K562 (cell line): Measurements from ENCODE around the gene CEMIP. TPM values are rescaled to one million over a fixed set of nuclear protein-coding genes. Genes with fewer than 3 reads are reported as not detected.

ENCODE experiments used
- ATAC-seq: fragments of 200-7000 bp; cut with Tn5 transposase; 3 replicates; pipeline ENCODE4 v1.9.1; 2020; ENCODE audit warnings: moderate library complexity
- BruUV-seq: library from RNA; stranded (reverse); fragments of 400-500 nt; replicated peaks from 2 replicates; lab custom pipeline; 2021; lab: Mats Ljungman, UMichigan
- CTCF ChIA-PET: fragments of 300-600 bp; formaldehyde crosslinking; extraction: SDS; loops from one replicate; lab custom pipeline; 2021; ENCODE audit warnings: low intra/inter-chr PET ratio; lab: Yijun Ruan, JAX
- POLR2A ChIA-PET: fragments of 300-600, 350-650 bp; sonication (Branson Sonifier 250); formaldehyde crosslinking; extraction: SDS; loops from one replicate; lab custom pipeline; 2021; ENCODE audit warnings: antibody characterized with exemption, inconsistent platforms; lab: Yijun Ruan, JAX
- DNase-seq, 4 experiments: peaks; one replicate each; pipeline versions ENCODE4 v3.0.0 to v3.0.0-alpha.2; 2011 to 2018; ENCODE audit warnings: low spot score in 3 of 4, mixed read lengths in 3 of 4; ENCODE audit errors: extremely low read depth in 1 of 4
- FAIRE-seq: peaks from 2 replicates; lab custom pipeline; 2011; peaks lifted over from hg19 to GRCh38; lab: Jason Lieb, UNC
- H2AFZ ChIP-seq: 2 replicates; pipeline ENCODE4 v1.6.0; 2011; ENCODE audit warnings: low read depth, low read length, control low read depth, inconsistent platforms
- H3K27ac ChIP-seq: fragments of 200-600 bp; 3 replicates; pipeline ENCODE4 v1.8.0; 2011; ENCODE audit warnings: low read depth, mild to moderate bottlenecking, control low read depth, inconsistent platforms, low read length, moderate library complexity, mixed read lengths; ENCODE audit errors: extremely low read depth
- H3K27me3 ChIP-seq, 2 experiments: fragments of 300-600 bp in 1 of 2; 2 replicates in 1 of 2; 3 replicates in 1 of 2; pipeline versions ENCODE4 v1.6.0 to v1.8.0; 2011; ENCODE audit warnings: inconsistent platforms in 2 of 2, low read length in 2 of 2, mild to moderate bottlenecking in 1 of 2, mixed read lengths in 1 of 2, moderate library complexity in 1 of 2; ENCODE audit not compliant: control insufficient read depth in 2 of 2, insufficient read depth in 2 of 2
- H3K36me3 ChIP-seq: fragments of 300-600 bp; 3 replicates; pipeline ENCODE4 v1.8.0; 2011; ENCODE audit warnings: mild to moderate bottlenecking, low read length, inconsistent platforms; ENCODE audit not compliant: control insufficient read depth, insufficient read depth
- H3K4me1 ChIP-seq, 2 experiments: fragments of 200-600 bp in 1 of 2; replicated peaks in 1 of 2; 2 replicates in 1 of 2; 3 replicates in 1 of 2; pipeline versions ENCODE4 v1.5.1 to v1.8.0; 2011; ENCODE audit warnings: inconsistent platforms in 2 of 2, low read length in 2 of 2, mild to moderate bottlenecking in 1 of 2, mixed read lengths in 1 of 2, moderate library complexity in 1 of 2; ENCODE audit not compliant: control insufficient read depth in 2 of 2, insufficient read depth in 2 of 2
- H3K4me2 ChIP-seq: 2 replicates; pipeline ENCODE4 v1.6.1; 2011; ENCODE audit warnings: low read length, control low read depth, inconsistent platforms, mixed read lengths; ENCODE audit not compliant: insufficient read depth
- H3K4me3 ChIP-seq: fragments of 200-600 bp; sonication (generic), shearing (Covaris generic); 2 replicates; pipeline ENCODE4 v1.5.1; 2016; ENCODE audit warnings: control low read depth, inconsistent platforms
- H3K79me2 ChIP-seq: fragments of 200-600 bp; 3 replicates; pipeline ENCODE4 v1.8.0; 2011; ENCODE audit warnings: low read length, inconsistent platforms; ENCODE audit not compliant: control insufficient read depth, insufficient read depth
- H3K9ac ChIP-seq, 2 experiments: 2 replicates each; pipeline versions ENCODE4 v1.6.0 to v1.6.1; 2011; ENCODE audit warnings: low read depth in 2 of 2, low read length in 2 of 2, control low read depth in 1 of 2, inconsistent platforms in 1 of 2, mild to moderate bottlenecking in 1 of 2, mixed read lengths in 1 of 2; ENCODE audit not compliant: insufficient read depth in 1 of 2
- H3K9me1 ChIP-seq: one replicate; pipeline ENCODE4 v1.6.0; 2011; ENCODE audit warnings: inconsistent platforms, mild to moderate bottlenecking, low read length, moderate library complexity; ENCODE audit not compliant: control insufficient read depth, insufficient read depth
- H3K9me3 ChIP-seq: replicated peaks from 2 replicates; pipeline ENCODE4 v1.5.1; 2011; ENCODE audit warnings: low read depth, low read length, inconsistent platforms; ENCODE audit not compliant: control insufficient read depth, insufficient read depth
- H4K20me1 ChIP-seq: replicated peaks from 2 replicates; pipeline ENCODE4 v1.6.1; 2011; ENCODE audit warnings: low read length, inconsistent platforms, mixed read lengths; ENCODE audit not compliant: control insufficient read depth, insufficient read depth
- ARID2 ChIP-seq: fragments of 450-650 bp; IDR thresholded peaks from 2 replicates; pipeline ENCODE4 v1.6.1; 2017; ENCODE audit warnings: antibody characterized with exemption, mild to moderate bottlenecking
- BMI1 ChIP-seq: fragments of 150-350 bp; IDR thresholded peaks from 2 replicates; pipeline ENCODE4 v1.6.1; 2014; ENCODE audit warnings: low read length
- BRD4 ChIP-seq: fragments of 200-600 bp; sonication (generic); IDR thresholded peaks from 2 replicates; pipeline ENCODE4 v1.6.1; 2017; ENCODE audit warnings: inconsistent platforms
- IRF2 ChIP-seq: sonication (generic); formaldehyde crosslinking; IDR thresholded peaks from 2 replicates; pipeline ENCODE4 v1.8.1; 2022; ENCODE audit warnings: mild to moderate bottlenecking, missing genetic modification reagents
- NEUROD1 ChIP-seq: fragments of 150-350 bp; IDR thresholded peaks from 2 replicates; pipeline ENCODE4 v1.6.1; 2014; ENCODE audit warnings: borderline replicate concordance, low read length, low read depth; ENCODE audit not compliant: partially characterized antibody
- RCOR1 ChIP-seq, 2 experiments: IDR thresholded peaks; 2 replicates each; pipeline ENCODE4 v1.6.1; 2012; ENCODE audit warnings: low read depth in 2 of 2, low read length in 2 of 2, borderline replicate concordance in 1 of 2, improper control_type of control experiment in 1 of 2
- SNRNP70 ChIP-seq: fragments of 200-400 bp; formaldehyde crosslinking; optimal IDR thresholded peaks from 2 replicates; pipeline ENCODE3; 2017; ENCODE audit warnings: low read depth, low read length
- ZNF197 ChIP-seq: fragments of 200-800 bp; sonication (Bioruptor generic); IDR thresholded peaks from 2 replicates; pipeline ENCODE4 v1.6.1; 2016; ENCODE audit warnings: low read depth, missing genetic modification characterization, missing compliant biosample characterization
- ZNF584 ChIP-seq: fragments of 200-800 bp; sonication (Bioruptor generic); IDR thresholded peaks from 2 replicates; pipeline ENCODE4 v1.6.1; 2016; ENCODE audit warnings: low read depth, mild to moderate bottlenecking, missing genetic modification characterization, missing compliant biosample characterization
- ZNF764 ChIP-seq: fragments of 250-450 bp; sonication (Bioruptor Pico); IDR thresholded peaks from 2 replicates; pipeline ENCODE4 v1.4.0; 2020; ENCODE audit warnings: low read depth, mild to moderate bottlenecking, moderate library complexity
- WGBS: fragments of 100-300 bp; shearing (Covaris generic); methylation state at CpG from one replicate; pipeline ENCODE4 v1.1.6; 2016; ENCODE audit warnings: low coverage, mixed read lengths; ENCODE audit not compliant: insufficient coverage; ENCODE audit errors: missing lambda C conversion rate; 5-methylcytosine and 5-hydroxymethylcytosine counted together
- in situ Hi-C: fragments of 300-500 bp; cut with MboI; formaldehyde crosslinking; loops from 4 replicates; pipeline ENCODE4 v1.15.0; 2018; ENCODE audit warnings: inconsistent platforms, mixed read lengths
- intact Hi-C: fragments of 100-400 bp; cut with micrococcal nuclease; formaldehyde crosslinking; loops from 2 replicates; pipeline ENCODE4 v1.14.2; 2022
- polyA plus RNA-seq, 8 experiments: library from polyadenylated mRNA; depleted of rRNA in 4 of 8; stranded (reverse) in 5 of 8; unstranded in 3 of 8; fragments of >200 nt; fragmentation: Nextera tagmentation in 2 of 8; fragmentation: Illumina TruSeq in 1 of 8; extraction: Ambion mirVana in 2 of 8; extraction: Trizol in 1 of 8; gene quantifications; 2 replicates each; pipeline versions ENCODE4 v1.2.1 to v1.2.3, GENCODE V29; 2011 to 2014; ENCODE audit warnings: inconsistent platforms in 1 of 8, missing spikeins in 1 of 8
- total RNA-seq, 7 experiments: library from RNA; depleted of rRNA in 6 of 7; stranded (reverse); fragments of >200 nt in 6 of 7; fragmentation: Illumina TruSeq in 2 of 7; extraction: Trizol in 2 of 7; gene quantifications; 2 replicates each; pipeline versions ENCODE4 v1.2.1 to v1.2.3, GENCODE V29; 2011 to 2021; ENCODE audit warnings: low replicate concordance in 1 of 7
- TF ChIP-seq, protein P1 (sequence below): sonication (generic); formaldehyde crosslinking; IDR thresholded peaks from 2 replicates; pipeline ENCODE4 v1.4.0; 2020; ENCODE audit warnings: mild to moderate bottlenecking, missing genetic modification reagents
- TF ChIP-seq, protein P2 (sequence below): fragments of 250-450 bp; sonication (Bioruptor Pico); IDR thresholded peaks from 2 replicates; pipeline ENCODE4 v1.8.0; 2021; ENCODE audit warnings: borderline replicate concordance, mild to moderate bottlenecking, moderate library complexity; ENCODE audit not compliant: poor library complexity, severe bottlenecking
- TF ChIP-seq, protein P3 (sequence below): fragments of 450-650 bp; IDR thresholded peaks from one replicate; pipeline ENCODE4 v1.6.1; 2018; ENCODE audit warnings: mild to moderate bottlenecking, moderate library complexity; ENCODE audit not compliant: partially characterized antibody
- TF ChIP-seq, protein P4 (sequence below): sonication (generic); formaldehyde crosslinking; IDR thresholded peaks from 2 replicates; pipeline ENCODE4 v1.8.1; 2022; ENCODE audit warnings: missing genetic modification reagents

The CEMIP gene
- total and polyA plus RNA-seq, 9 of the 15 experiments (the other 6 are each of a cell fraction or from before 2014, with no cell fraction given): 0.33 TPM; not detected in 8

- no peak for TF ChIP-seq BMI1
- TF ChIP-seq ZNF197 (CRISPR knock-in tag): no peak
- TF ChIP-seq, protein P1, sequence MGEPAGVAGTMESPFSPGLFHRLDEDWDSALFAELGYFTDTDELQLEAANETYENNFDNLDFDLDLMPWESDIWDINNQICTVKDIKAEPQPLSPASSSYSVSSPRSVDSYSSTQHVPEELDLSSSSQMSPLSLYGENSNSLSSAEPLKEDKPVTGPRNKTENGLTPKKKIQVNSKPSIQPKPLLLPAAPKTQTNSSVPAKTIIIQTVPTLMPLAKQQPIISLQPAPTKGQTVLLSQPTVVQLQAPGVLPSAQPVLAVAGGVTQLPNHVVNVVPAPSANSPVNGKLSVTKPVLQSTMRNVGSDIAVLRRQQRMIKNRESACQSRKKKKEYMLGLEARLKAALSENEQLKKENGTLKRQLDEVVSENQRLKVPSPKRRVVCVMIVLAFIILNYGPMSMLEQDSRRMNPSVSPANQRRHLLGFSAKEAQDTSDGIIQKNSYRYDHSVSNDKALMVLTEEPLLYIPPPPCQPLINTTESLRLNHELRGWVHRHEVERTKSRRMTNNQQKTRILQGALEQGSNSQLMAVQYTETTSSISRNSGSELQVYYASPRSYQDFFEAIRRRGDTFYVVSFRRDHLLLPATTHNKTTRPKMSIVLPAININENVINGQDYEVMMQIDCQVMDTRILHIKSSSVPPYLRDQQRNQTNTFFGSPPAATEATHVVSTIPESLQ: no peak
- no peak for TF ChIP-seq BRD4
- TF ChIP-seq, protein P2, sequence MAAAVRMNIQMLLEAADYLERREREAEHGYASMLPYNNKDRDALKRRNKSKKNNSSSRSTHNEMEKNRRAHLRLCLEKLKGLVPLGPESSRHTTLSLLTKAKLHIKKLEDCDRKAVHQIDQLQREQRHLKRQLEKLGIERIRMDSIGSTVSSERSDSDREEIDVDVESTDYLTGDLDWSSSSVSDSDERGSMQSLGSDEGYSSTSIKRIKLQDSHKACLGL (CRISPR knock-in tag): no peak
- no peak for TF ChIP-seq IRF2 (CRISPR knock-in tag)
- TF ChIP-seq, protein P3, sequence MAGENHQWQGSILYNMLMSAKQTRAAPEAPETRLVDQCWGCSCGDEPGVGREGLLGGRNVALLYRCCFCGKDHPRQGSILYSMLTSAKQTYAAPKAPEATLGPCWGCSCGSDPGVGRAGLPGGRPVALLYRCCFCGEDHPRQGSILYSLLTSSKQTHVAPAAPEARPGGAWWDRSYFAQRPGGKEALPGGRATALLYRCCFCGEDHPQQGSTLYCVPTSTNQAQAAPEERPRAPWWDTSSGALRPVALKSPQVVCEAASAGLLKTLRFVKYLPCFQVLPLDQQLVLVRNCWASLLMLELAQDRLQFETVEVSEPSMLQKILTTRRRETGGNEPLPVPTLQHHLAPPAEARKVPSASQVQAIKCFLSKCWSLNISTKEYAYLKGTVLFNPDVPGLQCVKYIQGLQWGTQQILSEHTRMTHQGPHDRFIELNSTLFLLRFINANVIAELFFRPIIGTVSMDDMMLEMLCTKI: no peak
- TF ChIP-seq ZNF584 (CRISPR knock-in tag): no peak
- TF ChIP-seq ARID2: no peak
- TF ChIP-seq ZNF764 (CRISPR knock-in tag): no peak
- no peak for TF ChIP-seq NEUROD1
- TF ChIP-seq RCOR1 (IDR thresholded peaks at IDR 0.05; ENCODE audit: borderline replicate concordance in 1 of 2, low read depth in 2 of 2, low read length in 2 of 2): no peak
- TF ChIP-seq SNRNP70: no peak
- TF ChIP-seq, protein P4, sequence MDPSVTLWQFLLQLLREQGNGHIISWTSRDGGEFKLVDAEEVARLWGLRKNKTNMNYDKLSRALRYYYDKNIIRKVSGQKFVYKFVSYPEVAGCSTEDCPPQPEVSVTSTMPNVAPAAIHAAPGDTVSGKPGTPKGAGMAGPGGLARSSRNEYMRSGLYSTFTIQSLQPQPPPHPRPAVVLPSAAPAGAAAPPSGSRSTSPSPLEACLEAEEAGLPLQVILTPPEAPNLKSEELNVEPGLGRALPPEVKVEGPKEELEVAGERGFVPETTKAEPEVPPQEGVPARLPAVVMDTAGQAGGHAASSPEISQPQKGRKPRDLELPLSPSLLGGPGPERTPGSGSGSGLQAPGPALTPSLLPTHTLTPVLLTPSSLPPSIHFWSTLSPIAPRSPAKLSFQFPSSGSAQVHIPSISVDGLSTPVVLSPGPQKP (CRISPR knock-in tag): no peak
- TF ChIP-seq, all 486 proteins: peak for 0
- BruUV-seq: no TSS peak
- Histone ChIP-seq H3K4me1 (no peaks in the 10 kb centered on the region; a peak in 1 of 5 replicates), H3K27me3 (peaks cover 6 to 20% of the 10 kb centered on the region in 2 experiments; a peak in 4 of 5 replicates), H3K9ac (no peak overlapping the region), H3K4me3 (no peak overlapping the region), H4K20me1 (no peaks in the 10 kb centered on the region), H2AFZ (no peak overlapping the region), H3K36me3 (no peaks in the 10 kb centered on the region), H3K9me3 (no peaks in the 10 kb centered on the region), H3K9me1 (no peaks in the 10 kb centered on the region), H3K27ac (no peak overlapping the region), H3K79me2 (no peaks in the 10 kb centered on the region), H3K4me2 (no peak overlapping the region)
- ChIA-PET POLR2A (no interaction called here), CTCF (no interaction called here)
- WGBS: 1% methylated on average over 6 of the region's 6 CpGs
- ATAC-seq (no peak), DNase-seq (no peak), FAIRE-seq (no peak)
- intact Hi-C loops: no loop called here
- in situ Hi-C loops: no loop called here
Measured at GRCh38 chr15:80749589-80749988, 29.6 kb upstream of the CEMIP start.
